ENCODE measurements around the gene UMOD. TPM values are rescaled to one million over a fixed set of nuclear protein-coding genes. Genes with fewer than 3 reads are reported as not detected.

UMOD gene
- total RNA-seq, 2 experiments from 2014 or later, result not detected

- DNase-seq (ENCODE audit: low spot score), result no peak
- no peaks in the 10 kb centered on the region for H3K9me2 ChIP-seq (ENCODE audit: insufficient read depth, low read length)
- ChIA-PET POLR2A (interaction anchor here (0.6 to 0.7 kb wide), 2 partner anchors 51 to 284 kb away, joined by 3 to 5 read pairs; no protein-coding TSS in a partner anchor), CTCF (ENCODE audit: unreplicated experiment) (no interaction called here)
- no peak for TF ChIP-seq CTCF (conservative IDR thresholded peaks at IDR 0.05; ENCODE audit: low read length)
- TF ChIP-seq EZH2phosphoT487 (IDR thresholded peaks at IDR 0.05; ENCODE audit: borderline replicate concordance, low read depth, low read length), result no peak
- no peaks in the 10 kb centered on the region for H4K20me1 ChIP-seq (ENCODE audit: insufficient read depth, low read length)
- H3K4me3 ChIP-seq (ENCODE audit: low read depth, low read length, poor library complexity, severe bottlenecking), result no peak overlapping the region
- no peaks in the 10 kb centered on the region for H3K9me3 ChIP-seq (ENCODE audit: low read length)
- intact Hi-C loops (cut with micrococcal nuclease; ENCODE audit: unreplicated experiment), result no loop called here
- H2AFZ ChIP-seq (ENCODE audit: low read length), result no peak overlapping the region
- no TSS peak for BruUV-seq (replicated peaks)
- no peak overlapping the region for H3K4me2 ChIP-seq (ENCODE audit: low read length)
- H3K79me2 ChIP-seq (ENCODE audit: insufficient read depth, low read depth, low read length), result no peaks in the 10 kb centered on the region
- no peak overlapping the region for H3K27ac ChIP-seq (ENCODE audit: low read depth, low read length, poor library complexity, severe bottlenecking)
- H3K4me1 ChIP-seq (ENCODE audit: insufficient read depth, low read length, poor library complexity, severe bottlenecking), result no peaks in the 10 kb centered on the region
- no peaks in the 10 kb centered on the region for H3K36me3 ChIP-seq (ENCODE audit: insufficient read depth, low read length)
Measured at GRCh38 chr16:20363191-20363590, 10.7 kb upstream of the UMOD start.

- Histone ChIP-seq H3K4me1 (ENCODE audit: insufficient read depth, low read length, poor library complexity, severe bottlenecking) (no peaks in the 10 kb centered on the region), H3K27ac (ENCODE audit: low read depth, low read length, poor library complexity, severe bottlenecking) (no peak overlapping the region), H2AFZ (ENCODE audit: low read length) (no peak overlapping the region), H3K4me3 (ENCODE audit: low read depth, low read length, poor library complexity, severe bottlenecking) (no peak overlapping the region), H3K4me2 (ENCODE audit: low read length) (no peak overlapping the region), H3K36me3 (ENCODE audit: insufficient read depth, low read length) (no peaks in the 10 kb centered on the region), H3K9me2 (ENCODE audit: insufficient read depth, low read length) (no peaks in the 10 kb centered on the region), H3K9me3 (ENCODE audit: low read length) (no peaks in the 10 kb centered on the region), H3K79me2 (ENCODE audit: insufficient read depth, low read depth, low read length) (no peaks in the 10 kb centered on the region), H4K20me1 (ENCODE audit: insufficient read depth, low read length) (no peaks in the 10 kb centered on the region)
- ChIA-PET CTCF (ENCODE audit: unreplicated experiment) (no interaction called here), POLR2A (no interaction called here)
- intact Hi-C loops (cut with micrococcal nuclease; ENCODE audit: unreplicated experiment), result no loop called here
- BruUV-seq (replicated peaks), result no TSS peak
- DNase-seq (ENCODE audit: low spot score), result no peak
- TF ChIP-seq CTCF (conservative IDR thresholded peaks at IDR 0.05; ENCODE audit: low read length), result peak; percentile 60
- no peak for TF ChIP-seq EZH2phosphoT487 (IDR thresholded peaks at IDR 0.05; ENCODE audit: borderline replicate concordance, low read depth, low read length)
Measured at GRCh38 chr16:20359997-20360396, 7.5 kb upstream of the UMOD start.

- no peak overlapping the region for H3K27ac ChIP-seq (ENCODE audit: low read depth, low read length, poor library complexity, severe bottlenecking)
- no peak overlapping the region for H3K4me3 ChIP-seq (ENCODE audit: low read depth, low read length, poor library complexity, severe bottlenecking)
- H3K9me2 ChIP-seq (ENCODE audit: insufficient read depth, low read length), result no peaks in the 10 kb centered on the region
- no peaks in the 10 kb centered on the region for H3K9me3 ChIP-seq (ENCODE audit: low read length)
- H3K4me2 ChIP-seq (ENCODE audit: low read length), result no peak overlapping the region
- intact Hi-C loops (cut with micrococcal nuclease; ENCODE audit: unreplicated experiment), result no loop called here
- POLR2A ChIA-PET, result no interaction called here
- H3K4me1 ChIP-seq (ENCODE audit: insufficient read depth, low read length, poor library complexity, severe bottlenecking), result no peaks in the 10 kb centered on the region
- no peaks in the 10 kb centered on the region for H3K79me2 ChIP-seq (ENCODE audit: insufficient read depth, low read depth, low read length)
- no TSS peak for BruUV-seq (replicated peaks)
- CTCF ChIA-PET (ENCODE audit: unreplicated experiment), result no interaction called here
- no peak for DNase-seq (ENCODE audit: low spot score)
- no peaks in the 10 kb centered on the region for H3K36me3 ChIP-seq (ENCODE audit: insufficient read depth, low read length)
- H2AFZ ChIP-seq (ENCODE audit: low read length), result no peak overlapping the region
- TF ChIP-seq EZH2phosphoT487 (IDR thresholded peaks at IDR 0.05; ENCODE audit: borderline replicate concordance, low read depth, low read length) (no peak), CTCF (conservative IDR thresholded peaks at IDR 0.05; ENCODE audit: low read length) (no peak)
- H4K20me1 ChIP-seq (ENCODE audit: insufficient read depth, low read length), result no peaks in the 10 kb centered on the region
Measured at GRCh38 chr16:20355114-20355782, 2.7 kb upstream of the UMOD start.
